Gastroesophageal sphincter (tissue), 4 donors: ENCODE measurements around the gene APBA2. TPM values are rescaled to one million over a fixed set of nuclear protein-coding genes. Genes with fewer than 3 reads are reported as not detected.

Experiments used
- ATAC-seq: fragments of 150-250 bp; one replicate; pipeline ENCODE4 v1.9.1; 2016; ENCODE audit warnings: mild to moderate bottlenecking, moderate library complexity
- H3K27ac ChIP-seq, 4 donors: fragments of 200-600 bp; sonication (generic) in 3 of 4; 1 replicate in 3 of 4; 2 replicates in 1 of 4; pipeline ENCODE4 v1.5.1; 2016 to 2019
- H3K27me3 ChIP-seq: fragments of 200-600 bp; sonication (generic); one replicate; pipeline ENCODE4 v1.5.1; 2019
- H3K36me3 ChIP-seq, 2 donors: fragments of 200-600 bp; sonication (generic); one replicate each; pipeline ENCODE4 v1.5.1; 2019; ENCODE audit warnings: control low read depth in 1 of 2
- H3K4me1 ChIP-seq, 3 donors: fragments of 200-600 bp; sonication (generic); 1 replicate in 2 of 3; 2 replicates in 1 of 3; pipeline ENCODE4 v1.5.1; 2016 to 2019; ENCODE audit warnings: control low read depth in 2 of 3
- H3K4me3 ChIP-seq, 2 donors: fragments of 200-600 bp; sonication (generic); one replicate each; pipeline ENCODE4 v1.5.1; 2019; ENCODE audit warnings: mild to moderate bottlenecking in 1 of 2, moderate library complexity in 1 of 2
- H3K9me3 ChIP-seq, 3 donors: fragments of 200-600 bp; sonication (generic); one replicate each; pipeline ENCODE4 v1.5.1; 2017 to 2019; ENCODE audit warnings: control low read depth in 2 of 3
- CTCF ChIP-seq, 4 experiments: fragments of 200-600 bp in 2 of 4; fragments of 450-650 bp in 2 of 4; sonication (generic) in 1 of 4; IDR thresholded peaks; one replicate each; pipeline ENCODE4 v1.5.1; 2017 to 2019; ENCODE audit warnings: antibody characterized with exemption in 4 of 4, mild to moderate bottlenecking in 2 of 4, moderate library complexity in 2 of 4
- EP300 ChIP-seq: sonication (generic); formaldehyde crosslinking; IDR thresholded peaks from one replicate; pipeline ENCODE4 v1.6.1; 2017; ENCODE audit warnings: antibody characterized with exemption, mild to moderate bottlenecking
- POLR2A ChIP-seq, 2 donors: fragments of 450-650 bp; IDR thresholded peaks; one replicate each; pipeline ENCODE4 v1.6.1; 2017; ENCODE audit warnings: antibody characterized with exemption in 2 of 2, mild to moderate bottlenecking in 2 of 2, moderate library complexity in 1 of 2
- POLR2AphosphoS5 ChIP-seq: sonication (generic); formaldehyde crosslinking; IDR thresholded peaks from one replicate; pipeline ENCODE4 v1.6.1; 2017; ENCODE audit warnings: antibody characterized with exemption
- WGBS, 2 donors: methylation state at CpG; one replicate each; pipeline ENCODE4 v1.1.5; 2018; ENCODE audit warnings: low coverage in 1 of 2; 5-methylcytosine and 5-hydroxymethylcytosine counted together
- total RNA-seq, 4 donors: library from RNA; depleted of rRNA; stranded (reverse); fragments of >200 nt; gene quantifications; one replicate each; pipeline ENCODE4 v1.1.0, GENCODE V29; 2016

APBA2 gene
- total RNA-seq, 4 donors from 2014 or later = 3.1 to 14.9 (median 4.2) TPM

- no peaks in the 10 kb centered on the region for H3K36me3 ChIP-seq
These were observed 196.0 kb downstream of the APBA2 start for GRCh38 chr15:29081781-29082180.

GRCh38 chr15:29083161-29083560 lies 197.4 kb downstream of the APBA2 start:
- Histone ChIP-seq H3K27me3 (no peaks in the 10 kb centered on the region), H3K9me3 (no peaks in the 10 kb centered on the region)
- 90 to 96% methylated on average over 4 of the region's 4 CpGs for WGBS, 2 donors

More at GRCh38 chr15:29081781-29082180, 196.0 kb downstream of the APBA2 start:
- TF ChIP-seq POLR2AphosphoS5 (no peak), CTCF (IDR thresholded peaks at IDR 0.05) (no peak), POLR2A (IDR thresholded peaks at IDR 0.05) (no peak), EP300 (no peak)
- 89 to 93% methylated on average over 8 to 9 of the region's 10 CpGs for WGBS, 2 donors
- Histone ChIP-seq H3K4me3 (no peak overlapping the region), H3K27me3 (no peaks in the 10 kb centered on the region), H3K9me3 (no peaks in the 10 kb centered on the region), H3K27ac (no peak overlapping the region), H3K4me1 (no peaks in the 10 kb centered on the region)
- no peak for ATAC-seq

GRCh38 chr15:29083858-29084257 lies 198.1 kb downstream of the APBA2 start:
- H3K9me3 ChIP-seq = no peaks in the 10 kb centered on the region
- H3K4me1 ChIP-seq = no peaks in the 10 kb centered on the region
- no peaks in the 10 kb centered on the region for H3K27me3 ChIP-seq
- ATAC-seq = no peak
- WGBS, 2 donors = 94 to 96% methylated on average over 2 of the region's 2 CpGs
- H3K27ac ChIP-seq = no peak overlapping the region
- H3K36me3 ChIP-seq = no peaks in the 10 kb centered on the region
- TF ChIP-seq CTCF (IDR thresholded peaks at IDR 0.05) = no peak
- TF ChIP-seq POLR2A (IDR thresholded peaks at IDR 0.05) = no peak
- no peak for TF ChIP-seq EP300
- TF ChIP-seq POLR2AphosphoS5 = no peak
- no peak overlapping the region for H3K4me3 ChIP-seq

More at GRCh38 chr15:29083161-29083560, 197.4 kb downstream of the APBA2 start:
- ATAC-seq = no peak
- H3K36me3 ChIP-seq = no peaks in the 10 kb centered on the region
- no peak overlapping the region for H3K4me3 ChIP-seq
- H3K27ac ChIP-seq = no peak overlapping the region
- TF ChIP-seq CTCF (IDR thresholded peaks at IDR 0.05) = no peak
- no peak for TF ChIP-seq POLR2A (IDR thresholded peaks at IDR 0.05)
- TF ChIP-seq POLR2AphosphoS5 = no peak
- no peak for TF ChIP-seq EP300
- no peaks in the 10 kb centered on the region for H3K4me1 ChIP-seq

GRCh38 chr15:29086001-29086400 lies 200.2 kb downstream of the APBA2 start:
- no peaks in the 10 kb centered on the region for H3K4me1 ChIP-seq
- no peak overlapping the region for H3K27ac ChIP-seq
- H3K36me3 ChIP-seq = no peaks in the 10 kb centered on the region
- H3K9me3 ChIP-seq = no peaks in the 10 kb centered on the region
- no peak overlapping the region for H3K4me3 ChIP-seq
- no peak for ATAC-seq
- peaks cover 5% of the 10 kb centered on the region for H3K27me3 ChIP-seq
- no peak for TF ChIP-seq POLR2A (IDR thresholded peaks at IDR 0.05)
- TF ChIP-seq CTCF (IDR thresholded peaks at IDR 0.05) = no peak
- WGBS, 2 donors = 73 to 81% methylated on average over 3 to 4 of the region's 5 CpGs

- Histone ChIP-seq H3K4me1 (no peaks in the 10 kb centered on the region), H3K27me3 (peaks cover 5% of the 10 kb centered on the region), H3K4me3 (no peak overlapping the region), H3K9me3 (no peaks in the 10 kb centered on the region), H3K36me3 (no peaks in the 10 kb centered on the region), H3K27ac (no peak overlapping the region)
- 87% methylated on average over 2 of the region's 2 CpGs; no CpG with 5 or more reads in 1 of the 2 donors for WGBS, 2 donors
- no peak for ATAC-seq
- TF ChIP-seq EP300 (no peak), CTCF (IDR thresholded peaks at IDR 0.05) (no peak), POLR2A (IDR thresholded peaks at IDR 0.05) (no peak), POLR2AphosphoS5 (no peak)
These were observed 201.1 kb downstream of the APBA2 start for GRCh38 chr15:29086891-29087290.
